ENCODE results near the gene SLC6A3. TPM values are rescaled to one million over a fixed set of nuclear protein-coding genes. Genes with fewer than 3 reads are reported as not detected.

SLC6A3 gene
- total and polyA plus RNA-seq, 2 donors (not counting 3 experiments of a cell fraction or from before 2014, with no cell fraction given), result not detected

DNA sequence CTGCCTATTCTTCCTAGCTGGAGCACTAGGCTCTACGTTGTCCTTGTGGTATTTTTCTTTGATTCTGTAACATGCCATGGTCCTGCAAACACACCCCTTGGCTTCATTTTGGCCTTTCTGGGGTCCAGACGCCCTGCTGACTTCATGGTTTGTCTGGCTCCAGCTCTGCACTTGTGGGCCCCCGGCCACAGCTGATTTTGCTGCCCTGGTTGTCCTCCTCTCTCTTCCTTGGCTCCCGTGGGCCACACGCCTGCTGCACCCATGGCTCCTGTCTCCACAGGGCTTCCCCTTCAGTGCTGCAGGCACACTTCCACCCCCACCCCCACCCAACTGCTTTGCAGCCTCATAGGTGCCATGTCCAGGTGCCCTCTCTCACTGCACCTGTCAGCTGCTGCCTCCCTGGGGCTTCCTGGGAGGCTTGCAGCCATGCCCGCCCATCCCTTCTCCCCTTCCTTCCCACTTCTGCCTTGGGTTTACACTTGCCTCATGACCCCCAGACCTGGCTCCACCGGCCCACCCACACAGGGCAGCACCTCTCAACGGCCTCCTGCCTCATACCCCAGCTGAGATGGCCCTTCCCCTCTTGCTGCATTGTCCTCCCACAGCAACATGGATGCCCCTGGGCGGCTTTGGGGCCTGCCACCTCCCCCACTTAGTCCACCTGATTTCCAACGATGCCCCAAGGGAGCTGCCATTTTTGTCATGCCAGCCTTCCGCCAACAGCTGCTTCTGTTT lies 25.6 kb downstream of the SLC6A3 start:
- H3K9ac ChIP-seq (replicated peaks; ENCODE audit: extremely low read depth, insufficient read depth, low read length), result no peak overlapping the region
- no peaks in the 10 kb centered on the region for H3K4me1 ChIP-seq (ENCODE audit: control insufficient read depth, extremely low read depth, insufficient read depth, low read length)
- H3K9me3 ChIP-seq (replicated peaks; ENCODE audit: control insufficient read depth, insufficient read depth, low read length), result no peaks in the 10 kb centered on the region
- H3K4me2 ChIP-seq (ENCODE audit: insufficient read depth, low read length), result no peak overlapping the region
- no peak overlapping the region for H3K27ac ChIP-seq (ENCODE audit: insufficient read depth, low read depth, low read length)
- FAIRE-seq (no peak), DNase-seq (ENCODE audit: low read depth, low spot score) (no peak)
- intact Hi-C loops (cut with micrococcal nuclease) (no loop called here), dilution Hi-C loops (cut with MboI; ENCODE audit: extremely low pct_ligation_motif_present, low sequenced_read_pairs) (no loop called here)
- H2AFZ ChIP-seq (ENCODE audit: low read depth, low read length), result no peak overlapping the region
- H3K36me3 ChIP-seq (ENCODE audit: control insufficient read depth in 2 of 2, extremely low read depth in 1 of 2, insufficient read depth in 2 of 2, low read length in 2 of 2), result no peaks in the 10 kb centered on the region
- no peak overlapping the region for H3K4me3 ChIP-seq (replicated peaks in 1 of 3; ENCODE audit: insufficient read depth in 1 of 3, low read depth in 1 of 3, low read length in 3 of 3)
- H3K79me2 ChIP-seq (ENCODE audit: control insufficient read depth, insufficient read depth, low read length), result no peaks in the 10 kb centered on the region
- H3K9me1 ChIP-seq (replicated peaks; ENCODE audit: control insufficient read depth, extremely low read depth, insufficient read depth, low read length), result no peaks in the 10 kb centered on the region
- TF ChIP-seq GATA2 (IDR thresholded peaks at IDR 0.05; ENCODE audit: insufficient read depth, insufficient read length, low read depth, low read length) (no peak), FOS (IDR thresholded peaks at IDR 0.05; ENCODE audit: borderline replicate concordance, insufficient read depth, low read length) (no peak), EZH2 (IDR thresholded peaks at IDR 0.05; ENCODE audit: borderline replicate concordance, low read depth, low read length, severe bottlenecking) (no peak), MYC (IDR thresholded peaks at IDR 0.05; ENCODE audit: low read depth, low read length) (no peak), JUN (IDR thresholded peaks at IDR 0.05; ENCODE audit: borderline replicate concordance, insufficient read depth, insufficient read length, low read depth) (no peak), POLR2AphosphoS5 (IDR thresholded peaks at IDR 0.05; ENCODE audit: insufficient read depth, low read depth, low read length) (no peak), POLR2A (IDR thresholded peaks at IDR 0.05; ENCODE audit: low read depth, low read length) (no peak)
- TF ChIP-seq, protein P1, sequence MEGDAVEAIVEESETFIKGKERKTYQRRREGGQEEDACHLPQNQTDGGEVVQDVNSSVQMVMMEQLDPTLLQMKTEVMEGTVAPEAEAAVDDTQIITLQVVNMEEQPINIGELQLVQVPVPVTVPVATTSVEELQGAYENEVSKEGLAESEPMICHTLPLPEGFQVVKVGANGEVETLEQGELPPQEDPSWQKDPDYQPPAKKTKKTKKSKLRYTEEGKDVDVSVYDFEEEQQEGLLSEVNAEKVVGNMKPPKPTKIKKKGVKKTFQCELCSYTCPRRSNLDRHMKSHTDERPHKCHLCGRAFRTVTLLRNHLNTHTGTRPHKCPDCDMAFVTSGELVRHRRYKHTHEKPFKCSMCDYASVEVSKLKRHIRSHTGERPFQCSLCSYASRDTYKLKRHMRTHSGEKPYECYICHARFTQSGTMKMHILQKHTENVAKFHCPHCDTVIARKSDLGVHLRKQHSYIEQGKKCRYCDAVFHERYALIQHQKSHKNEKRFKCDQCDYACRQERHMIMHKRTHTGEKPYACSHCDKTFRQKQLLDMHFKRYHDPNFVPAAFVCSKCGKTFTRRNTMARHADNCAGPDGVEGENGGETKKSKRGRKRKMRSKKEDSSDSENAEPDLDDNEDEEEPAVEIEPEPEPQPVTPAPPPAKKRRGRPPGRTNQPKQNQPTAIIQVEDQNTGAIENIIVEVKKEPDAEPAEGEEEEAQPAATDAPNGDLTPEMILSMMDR (IDR thresholded peaks at IDR 0.05; ENCODE audit: extremely low read depth in 1 of 2, insufficient read depth in 1 of 2, low read depth in 1 of 2, low read length in 2 of 2), result no peak
- TF ChIP-seq, protein P2, sequence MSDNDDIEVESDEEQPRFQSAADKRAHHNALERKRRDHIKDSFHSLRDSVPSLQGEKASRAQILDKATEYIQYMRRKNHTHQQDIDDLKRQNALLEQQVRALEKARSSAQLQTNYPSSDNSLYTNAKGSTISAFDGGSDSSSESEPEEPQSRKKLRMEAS (IDR thresholded peaks at IDR 0.05; ENCODE audit: insufficient read depth, insufficient read length), result no peak
- POLR2A ChIA-PET, result no interaction called here
- no TSS peak for BruUV-seq (replicated peaks)
- no peaks in the 10 kb centered on the region for H4K20me1 ChIP-seq (replicated peaks; ENCODE audit: control insufficient read depth, extremely low read depth, insufficient read depth, low read length)
- no peaks in the 10 kb centered on the region for H3K27me3 ChIP-seq (ENCODE audit: control insufficient read depth in 2 of 2, insufficient read depth in 2 of 2, low read length in 2 of 2)
- CTCF ChIA-PET, result no interaction called here
